Measurements from ENCODE around the gene PTPRN2. TPM values are rescaled to one million over a fixed set of nuclear protein-coding genes. Genes with fewer than 3 reads are reported as not detected.

The PTPRN2 gene
- total RNA-seq, 2 experiments from 2014 or later = 0.70 TPM; not detected in 1

GRCh38 chr7:158424531-158424930 lies 163.1 kb downstream of the PTPRN2 start:
- Histone ChIP-seq H4K20me1 (ENCODE audit: insufficient read depth, low read length) (no peaks in the 10 kb centered on the region), H3K27ac (ENCODE audit: low read depth, low read length, poor library complexity, severe bottlenecking) (no peak overlapping the region), H3K79me2 (ENCODE audit: insufficient read depth, low read depth, low read length) (no peaks in the 10 kb centered on the region), H3K36me3 (ENCODE audit: insufficient read depth, low read length) (no peaks in the 10 kb centered on the region), H3K4me2 (ENCODE audit: low read length) (no peak overlapping the region), H3K4me1 (ENCODE audit: insufficient read depth, low read length, poor library complexity, severe bottlenecking) (no peaks in the 10 kb centered on the region), H2AFZ (ENCODE audit: low read length) (no peak overlapping the region), H3K9me2 (ENCODE audit: insufficient read depth, low read length) (no peaks in the 10 kb centered on the region), H3K9me3 (ENCODE audit: low read length) (no peaks in the 10 kb centered on the region), H3K4me3 (ENCODE audit: low read depth, low read length, poor library complexity, severe bottlenecking) (no peak overlapping the region)
- DNase-seq (ENCODE audit: low spot score) = no peak
- TF ChIP-seq EZH2phosphoT487 (IDR thresholded peaks at IDR 0.05; ENCODE audit: borderline replicate concordance, low read depth, low read length) = no peak
- TF ChIP-seq, protein P1, sequence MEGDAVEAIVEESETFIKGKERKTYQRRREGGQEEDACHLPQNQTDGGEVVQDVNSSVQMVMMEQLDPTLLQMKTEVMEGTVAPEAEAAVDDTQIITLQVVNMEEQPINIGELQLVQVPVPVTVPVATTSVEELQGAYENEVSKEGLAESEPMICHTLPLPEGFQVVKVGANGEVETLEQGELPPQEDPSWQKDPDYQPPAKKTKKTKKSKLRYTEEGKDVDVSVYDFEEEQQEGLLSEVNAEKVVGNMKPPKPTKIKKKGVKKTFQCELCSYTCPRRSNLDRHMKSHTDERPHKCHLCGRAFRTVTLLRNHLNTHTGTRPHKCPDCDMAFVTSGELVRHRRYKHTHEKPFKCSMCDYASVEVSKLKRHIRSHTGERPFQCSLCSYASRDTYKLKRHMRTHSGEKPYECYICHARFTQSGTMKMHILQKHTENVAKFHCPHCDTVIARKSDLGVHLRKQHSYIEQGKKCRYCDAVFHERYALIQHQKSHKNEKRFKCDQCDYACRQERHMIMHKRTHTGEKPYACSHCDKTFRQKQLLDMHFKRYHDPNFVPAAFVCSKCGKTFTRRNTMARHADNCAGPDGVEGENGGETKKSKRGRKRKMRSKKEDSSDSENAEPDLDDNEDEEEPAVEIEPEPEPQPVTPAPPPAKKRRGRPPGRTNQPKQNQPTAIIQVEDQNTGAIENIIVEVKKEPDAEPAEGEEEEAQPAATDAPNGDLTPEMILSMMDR (conservative IDR thresholded peaks at IDR 0.05; ENCODE audit: low read length) = no peak
- intact Hi-C loops (cut with micrococcal nuclease; ENCODE audit: unreplicated experiment) = no loop called here
- POLR2A ChIA-PET = no interaction called here
- CTCF ChIA-PET (ENCODE audit: unreplicated experiment) = no interaction called here
- BruUV-seq (replicated peaks) = no TSS peak

DNA sequence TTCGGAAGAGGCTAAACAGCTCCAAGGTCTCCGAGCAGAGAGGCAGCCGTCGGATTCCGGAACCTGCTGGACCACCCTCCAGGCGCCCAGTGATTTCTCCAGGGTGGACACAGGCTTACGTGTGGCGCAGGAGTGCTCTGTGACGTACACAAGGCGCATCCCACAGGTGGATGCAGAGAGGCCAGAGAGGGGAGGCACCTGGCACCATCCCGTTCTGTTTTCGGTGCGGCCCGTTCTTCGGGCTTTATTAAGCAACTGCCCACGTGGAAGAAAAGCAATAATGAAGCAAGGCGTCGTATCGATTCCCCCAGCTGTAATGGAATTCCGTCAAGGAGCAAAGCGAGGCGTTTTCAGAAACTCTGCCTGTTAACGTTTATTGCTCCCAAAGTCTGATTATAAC lies 163.6 kb downstream of the PTPRN2 start:
- POLR2A ChIA-PET = no interaction called here
- no peak for DNase-seq (ENCODE audit: low spot score)
- Histone ChIP-seq H3K4me2 (ENCODE audit: low read length) (no peak overlapping the region), H3K4me3 (ENCODE audit: low read depth, low read length, poor library complexity, severe bottlenecking) (no peak overlapping the region), H3K27ac (ENCODE audit: low read depth, low read length, poor library complexity, severe bottlenecking) (no peak overlapping the region), H3K9me3 (ENCODE audit: low read length) (no peaks in the 10 kb centered on the region), H3K9me2 (ENCODE audit: insufficient read depth, low read length) (no peaks in the 10 kb centered on the region), H3K36me3 (ENCODE audit: insufficient read depth, low read length) (no peaks in the 10 kb centered on the region), H2AFZ (ENCODE audit: low read length) (no peak overlapping the region), H3K79me2 (ENCODE audit: insufficient read depth, low read depth, low read length) (no peaks in the 10 kb centered on the region), H4K20me1 (ENCODE audit: insufficient read depth, low read length) (no peaks in the 10 kb centered on the region), H3K4me1 (ENCODE audit: insufficient read depth, low read length, poor library complexity, severe bottlenecking) (no peaks in the 10 kb centered on the region)
- BruUV-seq (replicated peaks) = no TSS peak
- TF ChIP-seq, protein P1 (conservative IDR thresholded peaks at IDR 0.05; ENCODE audit: low read length) = no peak
- intact Hi-C loops (cut with micrococcal nuclease; ENCODE audit: unreplicated experiment) = no loop called here
- CTCF ChIA-PET (ENCODE audit: unreplicated experiment) = no interaction called here

DNA sequence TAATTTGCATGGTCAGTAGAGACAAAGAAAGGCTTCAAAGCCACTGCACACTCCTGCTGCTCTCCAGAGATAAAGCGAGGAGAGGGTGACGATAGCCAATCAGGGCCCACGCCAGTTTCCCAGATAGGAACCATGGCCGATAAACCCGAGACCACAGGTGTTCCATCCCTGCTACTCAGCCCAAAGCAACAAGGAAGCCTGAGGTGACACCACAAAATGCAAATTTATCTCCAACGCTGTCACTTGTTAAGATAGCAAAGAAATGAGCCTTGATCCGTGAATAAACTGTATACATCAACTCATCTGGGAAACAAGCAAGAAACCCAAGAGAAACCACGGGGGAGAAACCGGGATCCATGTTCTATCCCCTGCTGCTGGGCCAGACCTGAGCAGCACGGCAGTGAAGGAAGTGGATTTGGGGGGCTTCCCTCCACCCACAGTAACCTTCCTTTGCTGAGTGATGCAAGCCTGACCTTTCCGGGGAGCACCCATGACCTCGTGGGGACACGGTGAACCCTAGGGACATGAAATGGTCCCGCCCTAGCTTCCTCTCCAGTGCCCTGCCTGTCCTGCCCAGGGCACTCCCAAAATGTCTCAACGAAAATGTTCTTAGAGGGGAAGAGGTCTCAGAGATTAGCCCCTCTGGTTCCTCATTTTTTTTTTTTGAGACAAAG lies 164.6 kb downstream of the PTPRN2 start:
- TF ChIP-seq, protein P1 (conservative IDR thresholded peaks at IDR 0.05; ENCODE audit: low read length) = no peak
- TF ChIP-seq EZH2phosphoT487 (IDR thresholded peaks at IDR 0.05; ENCODE audit: borderline replicate concordance, low read depth, low read length) = no peak
- Histone ChIP-seq H3K4me2 (ENCODE audit: low read length) (no peak overlapping the region), H3K36me3 (ENCODE audit: insufficient read depth, low read length) (no peaks in the 10 kb centered on the region), H3K4me3 (ENCODE audit: low read depth, low read length, poor library complexity, severe bottlenecking) (no peak overlapping the region), H3K79me2 (ENCODE audit: insufficient read depth, low read depth, low read length) (no peaks in the 10 kb centered on the region), H3K9me3 (ENCODE audit: low read length) (no peaks in the 10 kb centered on the region), H4K20me1 (ENCODE audit: insufficient read depth, low read length) (no peaks in the 10 kb centered on the region), H3K4me1 (ENCODE audit: insufficient read depth, low read length, poor library complexity, severe bottlenecking) (no peaks in the 10 kb centered on the region), H2AFZ (ENCODE audit: low read length) (no peak overlapping the region), H3K9me2 (ENCODE audit: insufficient read depth, low read length) (no peaks in the 10 kb centered on the region), H3K27ac (ENCODE audit: low read depth, low read length, poor library complexity, severe bottlenecking) (no peak overlapping the region)
- intact Hi-C loops (cut with micrococcal nuclease; ENCODE audit: unreplicated experiment) = no loop called here
- no peak for DNase-seq (ENCODE audit: low spot score)
- POLR2A ChIA-PET = no interaction called here
- CTCF ChIA-PET (ENCODE audit: unreplicated experiment) = no interaction called here
- no TSS peak for BruUV-seq (replicated peaks)

Data from OCI-LY7 (cell line).